Astrocyte (in vitro differentiated cells and primary cell): Measurements from ENCODE around the gene DET1. TPM values are rescaled to one million over a fixed set of nuclear protein-coding genes. Genes with fewer than 3 reads are reported as not detected.

Experiments
- DNase-seq: peaks from one replicate; pipeline ENCODE4 v3.0.0-alpha.2; 2010; ENCODE audit warnings: low read depth
- FAIRE-seq: peaks from 2 replicates; lab custom pipeline; 2011; peaks lifted over from hg19 to GRCh38; lab: Jason Lieb, UNC
- H2AFZ ChIP-seq: 2 replicates; pipeline ENCODE4 v1.6.0; 2012; ENCODE audit warnings: low read depth, low read length, inconsistent platforms
- H3K27ac ChIP-seq: 2 replicates; pipeline ENCODE4 v1.5.1; 2011; ENCODE audit warnings: low read depth, low read length, inconsistent platforms
- H3K27me3 ChIP-seq: 2 replicates; pipeline ENCODE4 v1.6.0; 2011; ENCODE audit warnings: low read length, inconsistent platforms; ENCODE audit not compliant: insufficient read depth
- H3K36me3 ChIP-seq: 2 replicates; pipeline ENCODE4 v1.5.1; 2011; ENCODE audit warnings: low read length, inconsistent platforms; ENCODE audit not compliant: insufficient read depth
- H3K4me1 ChIP-seq: 2 replicates; pipeline ENCODE4 v1.5.1; 2011; ENCODE audit warnings: low read length, inconsistent platforms; ENCODE audit not compliant: insufficient read depth
- H3K4me2 ChIP-seq: 2 replicates; pipeline ENCODE4 v1.6.0; 2012; ENCODE audit warnings: low read length, inconsistent platforms
- H3K4me3 ChIP-seq: 2 replicates; pipeline ENCODE4 v1.5.1; 2011; ENCODE audit warnings: low read depth, mild to moderate bottlenecking, low read length, inconsistent platforms; ENCODE audit not compliant: insufficient read depth
- H3K79me2 ChIP-seq: 2 replicates; pipeline ENCODE4 v1.6.0; 2012; ENCODE audit warnings: mild to moderate bottlenecking, low read length, inconsistent platforms; ENCODE audit not compliant: insufficient read depth
- H3K9ac ChIP-seq: 2 replicates; pipeline ENCODE4 v1.6.0; 2012; ENCODE audit warnings: mild to moderate bottlenecking, low read length, inconsistent platforms
- H3K9me3 ChIP-seq: 2 replicates; pipeline ENCODE4 v1.5.1; 2012; ENCODE audit warnings: low read depth, mild to moderate bottlenecking, low read length, inconsistent platforms; ENCODE audit not compliant: insufficient read depth
- H4K20me1 ChIP-seq: 2 replicates; pipeline ENCODE4 v1.6.0; 2012; ENCODE audit warnings: low read length, inconsistent platforms; ENCODE audit not compliant: insufficient read depth
- H3K27ac Mint-ChIP-seq: one replicate; pipeline ENCODE4 v1.8.0; 2021; ENCODE audit warnings: mild to moderate bottlenecking, mixed read lengths; ENCODE audit not compliant: unreplicated experiment
- H3K27me3 Mint-ChIP-seq: one replicate; pipeline ENCODE4 v1.8.0; 2021; ENCODE audit warnings: low read depth, mixed read lengths; ENCODE audit not compliant: unreplicated experiment
- H3K36me3 Mint-ChIP-seq: one replicate; pipeline ENCODE4 v1.8.0; 2021; ENCODE audit warnings: low read depth, mixed read lengths; ENCODE audit not compliant: unreplicated experiment
- H3K4me1 Mint-ChIP-seq: one replicate; pipeline ENCODE4 v1.8.0; 2021; ENCODE audit warnings: low read depth, mixed read lengths; ENCODE audit not compliant: unreplicated experiment
- H3K4me3 Mint-ChIP-seq: one replicate; pipeline ENCODE4 v1.8.0; 2021; ENCODE audit warnings: mild to moderate bottlenecking, moderate library complexity, mixed read lengths; ENCODE audit not compliant: unreplicated experiment
- H3K9me3 Mint-ChIP-seq: one replicate; pipeline ENCODE4 v1.8.0; 2021; ENCODE audit warnings: mild to moderate bottlenecking, mixed read lengths; ENCODE audit not compliant: unreplicated experiment
- CTCF ChIP-seq: IDR thresholded peaks from 2 replicates; pipeline ENCODE4 v1.5.1; 2011; ENCODE audit warnings: low read depth, mild to moderate bottlenecking, inconsistent platforms, low read length, moderate library complexity; ENCODE audit not compliant: insufficient read depth
- EZH2 ChIP-seq: IDR thresholded peaks from 2 replicates; pipeline ENCODE4 v1.6.1; 2012; ENCODE audit warnings: mild to moderate bottlenecking, low read length, inconsistent platforms; ENCODE audit not compliant: insufficient read depth
- total RNA-seq: library from RNA; stranded (reverse); gene quantifications from 2 replicates; pipeline ENCODE4 v1.2.1, GENCODE V29; 2021

Gene DET1
- total RNA-seq, 1 donor from 2014 or later, result 4.8 TPM

GRCh38 chr15:88497109-88497765 is 49.2 kb downstream of the DET1 start:
- no peaks in the 10 kb centered on the region for H3K4me1 ChIP-seq
- Mint-ChIP-seq H3K4me3 (no peak overlapping the region), H3K4me1 (no peaks in the 10 kb centered on the region), H3K36me3 (peaks cover 2% of the 10 kb centered on the region), H3K27ac (no peak overlapping the region), H3K9me3 (no peaks in the 10 kb centered on the region), H3K27me3 (no peaks in the 10 kb centered on the region)
- H3K4me3 ChIP-seq, result no peak overlapping the region
- FAIRE-seq, result no peak
- no peak overlapping the region for H3K9ac ChIP-seq
- no peaks in the 10 kb centered on the region for H3K79me2 ChIP-seq
- DNase-seq, result no peak
- TF ChIP-seq EZH2, result no peak
- TF ChIP-seq CTCF, result no peak
- no peaks in the 10 kb centered on the region for H3K27me3 ChIP-seq
- no peaks in the 10 kb centered on the region for H4K20me1 ChIP-seq
- no peak overlapping the region for H2AFZ ChIP-seq
- H3K27ac ChIP-seq, result no peak overlapping the region
- no peaks in the 10 kb centered on the region for H3K9me3 ChIP-seq
- no peaks in the 10 kb centered on the region for H3K36me3 ChIP-seq
- no peak overlapping the region for H3K4me2 ChIP-seq

- H3K9me3 ChIP-seq, result no peaks in the 10 kb centered on the region
- H3K36me3 ChIP-seq, result no peaks in the 10 kb centered on the region
- TF ChIP-seq CTCF, result no peak
- TF ChIP-seq EZH2, result no peak
- H3K9me3 Mint-ChIP-seq, result no peaks in the 10 kb centered on the region
- H3K4me1 ChIP-seq, result no peaks in the 10 kb centered on the region
- no peaks in the 10 kb centered on the region for H4K20me1 ChIP-seq
- no peak for DNase-seq
- no peak overlapping the region for H3K4me3 Mint-ChIP-seq
- H3K9ac ChIP-seq, result no peak overlapping the region
- H3K79me2 ChIP-seq, result no peaks in the 10 kb centered on the region
- H3K27me3 Mint-ChIP-seq, result no peaks in the 10 kb centered on the region
- no peaks in the 10 kb centered on the region for H3K4me1 Mint-ChIP-seq
- FAIRE-seq, result no peak
- H2AFZ ChIP-seq, result no peak overlapping the region
- H3K27ac ChIP-seq, result no peak overlapping the region
- H3K27ac Mint-ChIP-seq, result no peak overlapping the region
- no peak overlapping the region for H3K4me3 ChIP-seq
- no peaks in the 10 kb centered on the region for H3K27me3 ChIP-seq
- H3K36me3 Mint-ChIP-seq, result peaks cover 2% of the 10 kb centered on the region
- no peak overlapping the region for H3K4me2 ChIP-seq
These were observed 52.6 kb downstream of the DET1 start for GRCh38 chr15:88493844-88494243.

GRCh38 chr15:88491158-88491557 is 55.3 kb downstream of the DET1 start:
- no peak overlapping the region for H3K4me2 ChIP-seq
- Mint-ChIP-seq H3K9me3 (no peaks in the 10 kb centered on the region), H3K4me3 (no peak overlapping the region), H3K36me3 (peaks cover 1% of the 10 kb centered on the region), H3K4me1 (peaks cover 8% of the 10 kb centered on the region), H3K27ac (no peak overlapping the region), H3K27me3 (peaks cover 4% of the 10 kb centered on the region)
- H3K36me3 ChIP-seq, result no peaks in the 10 kb centered on the region
- H3K27ac ChIP-seq, result no peak overlapping the region
- H3K4me1 ChIP-seq, result no peaks in the 10 kb centered on the region
- no peaks in the 10 kb centered on the region for H4K20me1 ChIP-seq
- TF ChIP-seq EZH2, result no peak
- no peak for TF ChIP-seq CTCF
- no peak overlapping the region for H3K4me3 ChIP-seq
- H2AFZ ChIP-seq, result no peak overlapping the region
- DNase-seq (no peak), FAIRE-seq (no peak)
- no peaks in the 10 kb centered on the region for H3K79me2 ChIP-seq
- H3K9ac ChIP-seq, result no peak overlapping the region
- no peaks in the 10 kb centered on the region for H3K9me3 ChIP-seq
- H3K27me3 ChIP-seq, result no peaks in the 10 kb centered on the region
